GM12878 (cell line): Measurements from ENCODE around the gene N4BP2. TPM values are rescaled to one million over a fixed set of nuclear protein-coding genes. Genes with fewer than 3 reads are reported as not detected.

ENCODE experiments used
- BACH1 ChIP-seq: fragments of 450-650 bp; IDR thresholded peaks from 2 replicates; pipeline ENCODE4 v1.6.1; 2017; ENCODE audit warnings: mild to moderate bottlenecking, borderline replicate concordance
- BHLHE40 ChIP-seq, 2 experiments: fragments of 450-650 bp in 1 of 2; IDR thresholded peaks; 2 replicates each; pipeline ENCODE4 v1.6.1; 2011 to 2017; ENCODE audit warnings: low read depth in 2 of 2, borderline replicate concordance in 1 of 2, improper control_type of control experiment in 1 of 2, low read length in 1 of 2, mild to moderate bottlenecking in 1 of 2
- EED ChIP-seq: sonication (generic); IDR thresholded peaks from 2 replicates; pipeline ENCODE4 v1.6.1; 2016; ENCODE audit warnings: antibody characterized with exemption, low read depth
- KAT2A ChIP-seq: conservative IDR thresholded peaks from 2 replicates; pipeline ENCODE4 v1.6.1; 2011; ENCODE audit warnings: low read depth, low read length; ENCODE audit not compliant: control insufficient read depth
- NBN ChIP-seq: fragments of 450-650 bp; IDR thresholded peaks from 2 replicates; pipeline ENCODE4 v1.6.1; 2016
- PBX3 ChIP-seq: IDR thresholded peaks from 2 replicates; pipeline ENCODE4 v1.6.1; 2011; ENCODE audit warnings: mild to moderate bottlenecking, low read depth, low read length, moderate library complexity; ENCODE audit not compliant: insufficient replicate concordance
- POU2F2 ChIP-seq: IDR thresholded peaks from 3 replicates; pipeline ENCODE4 v1.6.1; 2011; ENCODE audit warnings: low read depth, mild to moderate bottlenecking, low read length, borderline replicate concordance
- RB1 ChIP-seq: fragments of 450-650 bp; formaldehyde crosslinking; IDR thresholded peaks from 2 replicates; pipeline ENCODE4 v1.6.1; 2017; ENCODE audit warnings: mild to moderate bottlenecking, borderline replicate concordance
- RBBP5 ChIP-seq: fragments of 200-600 bp; sonication (generic); conservative IDR thresholded peaks from 2 replicates; pipeline ENCODE4 v1.6.1; 2016
- SMC3 ChIP-seq: IDR thresholded peaks from 2 replicates; pipeline ENCODE4 v1.6.1; 2011; ENCODE audit warnings: low read length, improper control_type of control experiment, borderline replicate concordance
- SREBF1 ChIP-seq: IDR thresholded peaks from 2 replicates; pipeline ENCODE4 v1.6.1; 2012; ENCODE audit warnings: mild to moderate bottlenecking, low read length
- TBL1XR1 ChIP-seq: IDR thresholded peaks from 2 replicates; pipeline ENCODE4 v1.6.1; 2012; ENCODE audit warnings: low read depth, low read length, improper control_type of control experiment
- WRNIP1 ChIP-seq: IDR thresholded peaks from 2 replicates; pipeline ENCODE4 v1.6.1; 2011; ENCODE audit warnings: low read depth, low read length, improper control_type of control experiment, borderline replicate concordance
- ZBTB33 ChIP-seq: fragments of 450-650 bp; IDR thresholded peaks from 2 replicates; pipeline ENCODE4 v1.6.1; 2017; ENCODE audit warnings: mild to moderate bottlenecking
- ZNF274 ChIP-seq: IDR thresholded peaks from one replicate; pipeline ENCODE4 v1.8.0; 2011; ENCODE audit not compliant: insufficient read length, insufficient read depth
- ZNF687 ChIP-seq: fragments of 450-650 bp; IDR thresholded peaks from 2 replicates; pipeline ENCODE4 v1.6.1; 2017; ENCODE audit warnings: mild to moderate bottlenecking, moderate library complexity
- polyA plus RNA-seq, 11 experiments: library from polyadenylated mRNA; depleted of rRNA in 4 of 11; unstranded in 6 of 11; stranded (reverse) in 5 of 11; fragments of >200 nt; fragmentation: Nextera tagmentation in 4 of 11; fragmentation: Illumina TruSeq in 1 of 11; extraction: Ambion mirVana in 4 of 11; extraction: Trizol in 1 of 11; gene quantifications; 1 replicate in 1 of 11; 2 replicates in 10 of 11; pipeline versions ENCODE4 v1.2.1 to v1.2.3, GENCODE V29; 2011 to 2016; ENCODE audit warnings: inconsistent platforms in 2 of 11, missing spikeins in 2 of 11, low read depth in 1 of 11
- total RNA-seq, 4 experiments: library from RNA; depleted of rRNA in 3 of 4; stranded (reverse); fragments of >200 nt in 3 of 4; fragmentation: Illumina TruSeq in 1 of 4; extraction: Trizol in 1 of 4; gene quantifications; 2 replicates each; pipeline versions ENCODE4 v1.2.1 to v1.2.3, GENCODE V29; 2013 to 2021
- TF ChIP-seq, protein P1 (sequence below): fragments of 450-650 bp; IDR thresholded peaks from 2 replicates; pipeline ENCODE4 v1.6.1; 2014; ENCODE audit warnings: mild to moderate bottlenecking
- TF ChIP-seq, protein P2 (sequence below): IDR thresholded peaks from 2 replicates; pipeline ENCODE4 v1.6.1; 2011; ENCODE audit warnings: low read depth, low read length, improper control_type of control experiment, borderline replicate concordance

Gene N4BP2
- total and polyA plus RNA-seq, 10 of the 15 experiments (the other 5 are each of a cell fraction or from before 2014, with no cell fraction given): 2.3 to 18.7 (median 10.0) TPM

GRCh38 chr4:40185830-40186664, 129.4 kb downstream of the N4BP2 start (continued):
- peak; percentile 87 for TF ChIP-seq ZNF687
- TF ChIP-seq, protein P1, sequence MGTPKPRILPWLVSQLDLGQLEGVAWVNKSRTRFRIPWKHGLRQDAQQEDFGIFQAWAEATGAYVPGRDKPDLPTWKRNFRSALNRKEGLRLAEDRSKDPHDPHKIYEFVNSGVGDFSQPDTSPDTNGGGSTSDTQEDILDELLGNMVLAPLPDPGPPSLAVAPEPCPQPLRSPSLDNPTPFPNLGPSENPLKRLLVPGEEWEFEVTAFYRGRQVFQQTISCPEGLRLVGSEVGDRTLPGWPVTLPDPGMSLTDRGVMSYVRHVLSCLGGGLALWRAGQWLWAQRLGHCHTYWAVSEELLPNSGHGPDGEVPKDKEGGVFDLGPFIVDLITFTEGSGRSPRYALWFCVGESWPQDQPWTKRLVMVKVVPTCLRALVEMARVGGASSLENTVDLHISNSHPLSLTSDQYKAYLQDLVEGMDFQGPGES: no peak
- peak; percentile 19; the same call in 1 of the 2 replicates for TF ChIP-seq SMC3
- TF ChIP-seq EED: peak; percentile 69; the same call in 1 of the 2 replicates
- peak; percentile 76; the same call in 1 of the 2 replicates for TF ChIP-seq BACH1
- peak; percentile 70 for TF ChIP-seq TBL1XR1
- TF ChIP-seq BHLHE40 (IDR thresholded peaks at IDR 0.05; ENCODE audit: borderline replicate concordance in 1 of 2, low read depth in 2 of 2, low read length in 1 of 2): peak; percentile 48 to 63; a peak in 3 of 4 replicates
- no peak for TF ChIP-seq ZNF274
- TF ChIP-seq WRNIP1: no peak
- TF ChIP-seq RB1: peak; percentile 52; the same call in 1 of the 2 replicates
- TF ChIP-seq KAT2A: no peak
- no peak for TF ChIP-seq PBX3
- TF ChIP-seq NBN: 0 out of 2 replicates have a peak, but pooled peaks have one; percentile 50
- TF ChIP-seq ZBTB33: no peak
- TF ChIP-seq RBBP5: no peak
- TF ChIP-seq, protein P2, sequence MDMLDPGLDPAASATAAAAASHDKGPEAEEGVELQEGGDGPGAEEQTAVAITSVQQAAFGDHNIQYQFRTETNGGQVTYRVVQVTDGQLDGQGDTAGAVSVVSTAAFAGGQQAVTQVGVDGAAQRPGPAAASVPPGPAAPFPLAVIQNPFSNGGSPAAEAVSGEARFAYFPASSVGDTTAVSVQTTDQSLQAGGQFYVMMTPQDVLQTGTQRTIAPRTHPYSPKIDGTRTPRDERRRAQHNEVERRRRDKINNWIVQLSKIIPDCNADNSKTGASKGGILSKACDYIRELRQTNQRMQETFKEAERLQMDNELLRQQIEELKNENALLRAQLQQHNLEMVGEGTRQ: no peak
- peak; percentile 58; the same call in 2 of the 3 replicates for TF ChIP-seq POU2F2
- TF ChIP-seq SREBF1: no peak
